Measurements from ENCODE around the gene PTPRM.
"Not testable (repeated sequence)": the region's sequence is repeated elsewhere in the genome, so short reads cannot be mapped to it uniquely, and the experiment has no call there.

PTPRM gene

DNA sequence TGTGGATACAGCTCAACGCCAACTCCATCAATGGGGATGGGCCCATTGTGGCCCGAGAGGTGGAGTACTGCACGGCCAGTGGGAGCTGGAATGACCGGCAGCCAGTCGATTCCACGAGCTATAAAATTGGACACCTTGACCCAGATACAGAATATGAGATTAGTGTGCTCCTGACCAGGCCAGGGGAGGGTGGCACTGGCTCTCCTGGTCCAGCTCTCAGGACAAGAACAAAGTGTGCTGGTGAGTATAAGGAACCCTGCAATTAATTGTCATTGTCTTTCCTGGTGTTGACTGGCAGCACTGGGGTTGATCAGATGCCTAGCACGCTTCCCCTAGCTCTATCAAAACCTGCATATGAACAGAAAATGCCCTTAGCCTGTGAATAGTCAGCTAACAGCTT lies 388.1 kb downstream of the PTPRM start:
- no peak for DNase-seq

DNA sequence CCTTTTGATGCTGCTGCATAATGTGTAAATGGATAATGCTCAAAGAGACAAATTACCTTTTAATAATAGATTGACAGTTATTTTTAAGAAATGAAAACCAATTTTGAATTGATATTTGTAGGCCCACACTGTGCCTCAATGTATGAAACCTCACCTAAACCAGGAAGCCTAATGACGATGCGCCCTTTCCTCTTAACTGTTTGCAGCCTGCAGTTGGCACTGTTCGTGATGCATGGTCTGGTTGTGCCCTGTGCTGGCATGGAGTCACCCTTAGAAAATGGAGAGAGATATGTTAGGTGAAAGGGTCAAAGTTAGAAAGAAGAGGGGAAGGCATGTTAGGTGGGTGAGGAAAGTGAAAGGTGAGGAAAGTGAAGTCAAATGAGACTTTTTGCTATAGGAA lies 390.2 kb downstream of the PTPRM start:
- no peak for DNase-seq

DNA sequence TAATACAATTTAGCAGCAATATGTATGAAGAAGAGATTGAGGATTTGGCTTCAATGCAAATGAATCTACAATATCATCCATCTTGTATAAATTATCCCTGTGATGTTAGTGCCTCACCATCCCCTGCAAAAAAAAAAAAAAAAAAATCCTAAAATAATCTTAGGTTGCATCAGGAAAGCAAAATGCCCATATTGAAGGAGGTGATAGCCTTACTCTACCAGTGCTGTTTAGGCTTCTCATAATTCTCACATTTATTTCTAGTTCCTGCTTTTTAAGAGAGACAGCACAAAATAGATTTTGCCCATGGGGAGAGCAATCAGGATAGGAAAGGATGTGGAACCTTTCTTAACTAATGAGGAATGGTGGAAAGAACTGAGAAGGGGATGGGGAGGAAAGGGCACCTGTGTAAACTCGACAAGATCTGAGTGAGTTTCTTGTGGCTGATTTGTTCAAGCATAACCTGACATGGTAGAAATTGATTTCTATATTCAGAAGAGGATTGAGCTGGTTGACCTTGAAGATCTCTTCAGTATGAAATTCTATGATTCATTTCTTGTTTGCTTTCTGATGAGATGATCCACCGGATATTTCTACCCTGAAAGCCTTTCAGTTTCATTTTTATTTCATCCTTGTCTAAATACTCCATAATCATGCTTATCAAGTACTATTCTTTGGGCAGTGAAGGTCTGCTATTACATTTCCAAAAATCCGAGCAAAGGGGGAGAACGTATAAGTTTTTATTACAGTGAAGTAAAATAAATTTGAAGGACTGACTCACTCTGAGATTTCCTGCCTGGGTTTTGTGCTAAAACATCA lies 391.2 kb downstream of the PTPRM start:
- no peak for DNase-seq

GRCh38 chr18:7958897-7959146 lies 391.7 kb downstream of the PTPRM start:
- DNase-seq = no peak

- DNase-seq = not testable (repeated sequence)
Measured at GRCh38 chr18:7966682-7967081, 399.6 kb downstream of the PTPRM start.

GRCh38 chr18:7974200-7974874 lies 407.2 kb downstream of the PTPRM start:
- DNase-seq = no peak

DNA sequence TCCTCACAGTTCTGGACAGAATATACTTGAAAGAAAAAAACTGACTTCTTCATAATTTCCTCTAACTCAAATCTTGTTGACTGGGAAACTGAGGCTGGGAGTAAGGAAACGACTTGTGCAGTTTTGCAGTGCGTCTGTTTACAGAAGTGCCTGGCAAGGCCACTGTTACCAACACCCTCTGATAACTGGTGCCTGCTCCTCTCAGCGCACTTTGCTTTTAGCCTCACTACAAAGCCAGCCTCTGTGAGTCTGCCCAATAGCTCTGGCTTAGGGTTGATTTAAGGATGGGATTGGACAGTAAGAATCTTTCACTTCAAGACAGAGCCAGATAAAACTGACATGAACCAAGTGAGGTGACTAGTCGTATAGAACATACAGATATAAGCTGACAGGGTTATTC lies 410.8 kb downstream of the PTPRM start:
- DNase-seq = no peak

DNA sequence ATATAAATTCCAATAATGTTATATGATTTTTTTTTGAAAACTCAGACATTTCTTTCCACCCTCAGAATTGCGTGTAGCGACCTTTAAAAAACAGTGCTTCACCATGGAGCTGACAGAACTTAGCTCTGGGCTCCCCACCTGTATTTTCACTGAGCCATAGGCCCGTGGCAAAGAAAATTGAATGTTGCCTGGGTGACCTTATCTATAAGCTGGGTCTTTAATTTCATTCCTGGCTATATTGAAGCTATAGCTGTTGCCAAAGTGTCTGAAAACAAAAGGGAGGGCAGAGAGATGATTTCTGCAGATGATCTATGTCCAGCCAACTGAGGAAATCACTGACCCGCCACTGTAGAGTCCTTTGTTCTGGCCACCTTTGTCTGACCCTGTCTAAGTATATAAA lies 411.7 kb downstream of the PTPRM start:
- DNase-seq = no peak

DNA sequence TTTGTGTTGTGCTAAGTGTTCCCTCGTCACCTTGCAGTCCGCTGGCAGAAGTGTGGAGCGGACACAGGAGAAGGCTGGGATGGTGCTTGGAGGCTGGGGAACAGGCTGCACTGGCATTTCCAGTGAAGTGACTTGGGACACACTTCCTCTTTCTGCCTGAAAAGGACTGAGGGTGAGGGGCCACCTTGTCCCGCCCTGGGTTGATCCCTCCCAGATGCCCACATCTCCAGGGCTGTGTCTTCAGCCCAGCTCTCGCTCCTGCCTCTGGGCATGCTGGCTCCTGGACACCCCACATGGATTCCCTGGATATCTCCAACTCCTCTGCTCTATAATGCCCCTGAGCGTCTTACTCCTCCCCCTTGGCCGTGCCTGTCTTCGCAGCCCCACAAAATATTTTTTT lies 412.6 kb downstream of the PTPRM start:
- no peak for DNase-seq

GRCh38 chr18:7980136-7980535 lies 413.0 kb downstream of the PTPRM start:
- no peak for DNase-seq

- no peak for DNase-seq
Measured at GRCh38 chr18:7980656-7981055, 413.5 kb downstream of the PTPRM start.

GRCh38 chr18:7982216-7982615 lies 415.1 kb downstream of the PTPRM start:
- DNase-seq = no peak

- DNase-seq = no peak
Measured at GRCh38 chr18:7987284-7987976, 420.3 kb downstream of the PTPRM start.

DNA sequence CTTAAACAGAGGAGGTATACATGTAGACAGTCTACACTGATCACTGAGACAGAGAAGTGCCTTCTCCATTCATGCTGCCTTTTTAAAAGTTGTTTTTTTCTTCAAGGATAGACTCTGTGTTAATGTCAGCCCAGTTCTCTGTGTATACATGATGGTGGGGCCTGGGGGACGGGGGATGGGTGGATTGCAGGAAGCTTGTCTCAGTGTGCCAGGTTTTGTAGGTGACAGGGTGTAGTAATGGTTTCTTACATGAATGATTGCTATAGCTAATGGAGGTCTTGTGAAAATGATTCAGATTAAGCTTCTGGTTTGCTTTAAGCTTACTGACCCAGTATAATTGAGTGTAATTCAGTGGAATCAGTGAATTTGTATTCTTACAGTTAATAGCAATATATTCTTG lies 423.6 kb downstream of the PTPRM start:
- DNase-seq = no peak

GRCh38 chr18:8001711-8002301 lies 434.7 kb downstream of the PTPRM start:
- DNase-seq = no peak

DNA sequence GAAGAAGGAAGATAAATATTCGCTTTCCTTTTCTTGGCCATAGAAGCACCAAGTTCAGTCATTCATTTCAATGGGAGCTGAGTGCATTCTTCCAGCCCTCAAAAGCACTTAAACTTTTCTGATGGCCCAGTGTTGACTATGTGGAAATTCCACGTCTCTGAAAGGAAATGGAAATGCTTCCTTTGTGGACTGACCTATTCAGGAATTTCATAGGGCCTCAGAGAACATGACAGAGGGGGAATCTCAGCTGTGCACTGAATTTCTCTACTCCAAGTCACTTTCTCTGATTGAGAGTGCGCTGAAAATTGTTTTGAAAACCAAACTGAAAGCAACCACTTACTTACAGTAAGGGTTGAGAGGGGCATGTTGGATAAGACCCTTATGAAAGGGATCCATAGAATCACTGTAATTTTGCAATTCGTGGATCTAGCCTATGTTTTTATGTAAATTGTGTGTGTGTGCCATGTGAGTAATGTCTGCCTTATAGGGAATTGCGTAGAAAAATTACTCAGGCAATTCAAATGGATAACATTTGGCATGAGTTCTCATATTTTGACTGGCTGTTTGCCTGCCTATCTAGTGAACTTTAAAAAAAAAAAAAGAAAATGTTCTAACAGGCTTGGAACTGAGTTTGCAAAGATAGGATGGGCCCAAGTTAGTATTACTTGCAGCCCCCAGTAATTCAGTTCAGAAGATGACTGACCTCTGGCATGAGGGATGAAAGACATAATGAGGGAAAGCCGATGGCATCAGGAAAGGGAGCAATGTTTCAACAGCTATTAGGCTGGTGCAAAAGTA lies 437.0 kb downstream of the PTPRM start:
- DNase-seq = no peak

DNA sequence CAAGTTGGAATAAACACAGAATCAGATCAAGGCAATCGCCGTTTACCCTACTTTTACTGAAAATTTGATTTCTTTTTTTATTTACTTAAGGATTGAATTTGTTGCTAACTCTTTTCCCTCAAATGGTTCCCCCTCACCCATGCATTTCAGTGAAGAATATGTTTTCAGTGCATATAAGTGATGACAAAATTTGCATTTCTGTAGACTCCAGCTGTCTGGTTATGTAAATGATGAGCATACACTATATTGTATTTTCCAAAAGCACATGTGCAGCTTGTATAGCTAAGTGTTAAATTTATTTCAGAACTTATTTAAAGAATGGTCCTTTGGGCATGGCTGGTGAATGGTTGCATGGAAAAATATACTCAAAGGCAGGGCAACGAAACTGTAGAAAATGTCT lies 437.7 kb downstream of the PTPRM start:
- no peak for DNase-seq

DNA sequence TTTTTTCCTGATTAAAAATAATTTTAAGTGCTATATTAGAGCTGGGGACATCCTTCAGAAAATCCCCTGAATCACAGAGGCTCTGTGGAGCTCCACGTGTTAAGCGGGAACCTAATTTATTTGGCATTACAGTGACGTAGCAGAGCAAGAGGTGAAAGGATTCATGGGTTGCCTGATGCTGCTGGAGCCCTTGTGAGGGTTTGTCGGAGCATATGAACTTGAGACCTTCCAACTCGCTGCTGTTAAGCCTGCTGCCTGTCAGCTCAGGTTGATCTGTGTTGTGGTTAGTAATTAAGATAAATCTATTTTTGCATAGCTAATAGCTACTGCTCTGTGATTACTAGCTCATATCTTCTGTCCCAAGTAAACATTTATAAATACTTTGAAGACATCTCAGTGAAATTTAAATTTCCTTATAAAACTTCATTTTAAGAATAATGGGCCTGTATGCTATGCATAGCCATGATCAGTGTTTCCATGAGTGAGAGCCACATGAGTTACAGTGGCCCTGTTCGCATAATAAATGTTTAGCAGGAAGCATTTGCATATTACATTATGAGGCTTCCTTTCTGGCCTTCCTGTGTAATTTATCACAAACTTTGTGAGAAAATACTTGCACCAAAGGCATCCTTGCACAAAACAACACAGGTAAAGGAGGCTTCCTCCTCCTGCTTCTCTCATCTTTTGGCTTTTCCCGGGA lies 438.9 kb downstream of the PTPRM start:
- DNase-seq = no peak

- no peak for DNase-seq
Measured at GRCh38 chr18:8006979-8007378, 439.9 kb downstream of the PTPRM start.

DNA sequence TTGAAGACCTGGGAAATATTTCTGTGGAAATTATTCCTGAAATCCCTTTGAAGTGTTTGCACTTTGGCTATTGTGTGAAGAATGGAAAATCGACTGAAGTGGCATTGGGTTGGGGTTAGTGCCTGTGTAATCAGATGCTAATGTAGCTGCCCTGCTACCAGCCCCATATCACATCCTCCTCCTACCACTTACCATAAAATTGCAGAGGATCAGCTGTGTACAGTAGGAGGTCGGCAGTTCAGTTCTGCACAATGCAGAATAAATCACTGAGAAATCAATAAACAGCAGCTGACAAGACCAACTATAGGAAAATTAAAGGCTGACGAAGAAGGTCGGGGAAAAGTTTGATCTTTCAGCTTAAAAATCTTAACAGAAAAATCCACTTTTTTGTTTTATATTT lies 440.9 kb downstream of the PTPRM start:
- DNase-seq = no peak

- no peak for DNase-seq
Measured at GRCh38 chr18:8011361-8011760, 444.2 kb downstream of the PTPRM start.

GRCh38 chr18:8011906-8012305 lies 444.8 kb downstream of the PTPRM start:
- DNase-seq = no peak

Measured in NCI-H1105 (cell line).